Mammary epithelial cell (primary cell): ENCODE measurements around the gene TP53RK.

Source experiments
- EZH2 ChIP-seq: IDR thresholded peaks from 2 replicates; pipeline ENCODE4 v1.6.1; 2012; ENCODE audit warnings: low read length, inconsistent platforms, borderline replicate concordance
- TF ChIP-seq, protein P1 (sequence below), 2 donors: IDR thresholded peaks in 1 of 2; conservative IDR thresholded peaks in 1 of 2; 2 replicates each; pipeline ENCODE4 v1.5.1; 2011 to 2012; ENCODE audit warnings: inconsistent platforms in 2 of 2, low read length in 2 of 2, mild to moderate bottlenecking in 2 of 2, control low read depth in 1 of 2, low read depth in 1 of 2; ENCODE audit not compliant: insufficient read depth in 1 of 2; ENCODE audit errors: extremely low read depth in 1 of 2

- TF ChIP-seq, protein P1, sequence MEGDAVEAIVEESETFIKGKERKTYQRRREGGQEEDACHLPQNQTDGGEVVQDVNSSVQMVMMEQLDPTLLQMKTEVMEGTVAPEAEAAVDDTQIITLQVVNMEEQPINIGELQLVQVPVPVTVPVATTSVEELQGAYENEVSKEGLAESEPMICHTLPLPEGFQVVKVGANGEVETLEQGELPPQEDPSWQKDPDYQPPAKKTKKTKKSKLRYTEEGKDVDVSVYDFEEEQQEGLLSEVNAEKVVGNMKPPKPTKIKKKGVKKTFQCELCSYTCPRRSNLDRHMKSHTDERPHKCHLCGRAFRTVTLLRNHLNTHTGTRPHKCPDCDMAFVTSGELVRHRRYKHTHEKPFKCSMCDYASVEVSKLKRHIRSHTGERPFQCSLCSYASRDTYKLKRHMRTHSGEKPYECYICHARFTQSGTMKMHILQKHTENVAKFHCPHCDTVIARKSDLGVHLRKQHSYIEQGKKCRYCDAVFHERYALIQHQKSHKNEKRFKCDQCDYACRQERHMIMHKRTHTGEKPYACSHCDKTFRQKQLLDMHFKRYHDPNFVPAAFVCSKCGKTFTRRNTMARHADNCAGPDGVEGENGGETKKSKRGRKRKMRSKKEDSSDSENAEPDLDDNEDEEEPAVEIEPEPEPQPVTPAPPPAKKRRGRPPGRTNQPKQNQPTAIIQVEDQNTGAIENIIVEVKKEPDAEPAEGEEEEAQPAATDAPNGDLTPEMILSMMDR (conservative IDR thresholded peaks at IDR 0.05 in 1 of 2, IDR thresholded peaks at IDR 0.05 in 1 of 2; ENCODE audit: extremely low read depth in 1 of 2, insufficient read depth in 1 of 2, low read depth in 1 of 2, low read length in 2 of 2): no peak
- no peak for TF ChIP-seq EZH2
Observed at GRCh38 chr20:46673394-46674252, 15.6 kb downstream of the TP53RK start.
